ENCODE data around the gene CNIH3.

CNIH3 gene

DNA sequence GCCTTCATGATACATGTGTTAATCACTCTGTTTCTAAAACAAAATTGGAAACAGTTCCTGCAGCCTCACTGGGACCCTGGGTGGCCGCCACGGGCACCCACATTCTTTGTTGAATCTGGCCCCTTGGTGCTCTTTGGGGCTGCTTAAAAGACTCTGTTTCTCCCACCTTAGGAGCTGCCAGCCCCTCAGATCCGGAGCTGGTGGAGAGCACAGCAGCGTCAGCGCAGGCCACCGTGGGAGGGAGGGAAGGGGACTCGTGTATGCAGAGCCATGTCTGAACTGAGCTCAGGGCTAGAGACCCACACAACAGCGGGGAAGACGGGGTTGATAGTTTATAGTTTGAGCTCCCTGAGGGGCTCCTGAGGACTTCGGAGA, 121.2 kb downstream of the CNIH3 start:
- TF ChIP-seq EP300 (IDR thresholded peaks at IDR 0.05; ENCODE audit: borderline replicate concordance) (no peak), ZBTB7A (IDR thresholded peaks at IDR 0.05; ENCODE audit: low read depth) (no peak), NFIC (IDR thresholded peaks at IDR 0.05) (no peak), TAF1 (IDR thresholded peaks at IDR 0.05; ENCODE audit: low read depth) (no peak), TCF12 (IDR thresholded peaks at IDR 0.05; ENCODE audit: low read depth) (no peak)
- TF ChIP-seq, protein P1, sequence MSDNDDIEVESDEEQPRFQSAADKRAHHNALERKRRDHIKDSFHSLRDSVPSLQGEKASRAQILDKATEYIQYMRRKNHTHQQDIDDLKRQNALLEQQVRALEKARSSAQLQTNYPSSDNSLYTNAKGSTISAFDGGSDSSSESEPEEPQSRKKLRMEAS (IDR thresholded peaks at IDR 0.05), result no peak

DNA sequence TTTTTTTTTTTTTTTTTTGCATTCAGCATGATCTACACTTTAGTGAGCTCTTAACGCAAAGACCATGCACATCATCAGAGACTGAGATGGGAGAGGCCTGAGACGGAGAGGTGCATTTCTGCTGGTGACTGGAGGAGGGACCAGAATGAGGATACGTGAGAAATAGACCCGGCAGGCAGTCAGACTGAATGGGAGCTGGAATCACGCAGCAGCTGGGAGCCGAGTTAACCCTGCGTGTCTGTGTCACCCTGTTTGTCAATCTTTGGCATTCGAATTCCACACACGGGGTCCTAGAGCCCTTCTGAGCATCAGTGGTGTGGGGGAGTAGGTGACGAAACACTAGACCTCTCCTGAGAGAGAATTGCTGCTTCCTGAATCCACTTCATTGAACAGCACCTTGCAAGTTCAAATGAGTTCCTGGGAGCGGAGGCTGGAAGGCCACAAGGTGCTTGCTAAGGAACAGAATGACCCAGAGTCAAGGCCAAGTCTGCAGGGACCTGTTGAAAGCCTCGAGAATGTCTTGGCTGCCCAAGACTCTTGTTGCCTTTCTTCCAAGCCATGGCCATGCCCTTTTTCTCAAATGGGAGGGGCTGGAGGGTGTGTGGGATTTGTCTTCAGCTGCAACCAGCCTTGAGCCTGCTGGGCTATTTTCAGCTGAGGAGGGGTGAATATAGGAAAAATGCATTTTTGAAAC, 123.3 kb downstream of the CNIH3 start:
- TF ChIP-seq, protein P2, sequence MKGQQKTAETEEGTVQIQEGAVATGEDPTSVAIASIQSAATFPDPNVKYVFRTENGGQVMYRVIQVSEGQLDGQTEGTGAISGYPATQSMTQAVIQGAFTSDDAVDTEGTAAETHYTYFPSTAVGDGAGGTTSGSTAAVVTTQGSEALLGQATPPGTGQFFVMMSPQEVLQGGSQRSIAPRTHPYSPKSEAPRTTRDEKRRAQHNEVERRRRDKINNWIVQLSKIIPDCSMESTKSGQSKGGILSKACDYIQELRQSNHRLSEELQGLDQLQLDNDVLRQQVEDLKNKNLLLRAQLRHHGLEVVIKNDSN (IDR thresholded peaks at IDR 0.05), result no peak
- TF ChIP-seq TAF1 (IDR thresholded peaks at IDR 0.05; ENCODE audit: low read depth) (no peak), TEAD4 (IDR thresholded peaks at IDR 0.05) (no peak), YY1 (IDR thresholded peaks at IDR 0.05; ENCODE audit: low read depth) (no peak), RAD21 (IDR thresholded peaks at IDR 0.05; ENCODE audit: low read depth) (no peak), CEBPB (IDR thresholded peaks at IDR 0.05) (no peak)

DNA sequence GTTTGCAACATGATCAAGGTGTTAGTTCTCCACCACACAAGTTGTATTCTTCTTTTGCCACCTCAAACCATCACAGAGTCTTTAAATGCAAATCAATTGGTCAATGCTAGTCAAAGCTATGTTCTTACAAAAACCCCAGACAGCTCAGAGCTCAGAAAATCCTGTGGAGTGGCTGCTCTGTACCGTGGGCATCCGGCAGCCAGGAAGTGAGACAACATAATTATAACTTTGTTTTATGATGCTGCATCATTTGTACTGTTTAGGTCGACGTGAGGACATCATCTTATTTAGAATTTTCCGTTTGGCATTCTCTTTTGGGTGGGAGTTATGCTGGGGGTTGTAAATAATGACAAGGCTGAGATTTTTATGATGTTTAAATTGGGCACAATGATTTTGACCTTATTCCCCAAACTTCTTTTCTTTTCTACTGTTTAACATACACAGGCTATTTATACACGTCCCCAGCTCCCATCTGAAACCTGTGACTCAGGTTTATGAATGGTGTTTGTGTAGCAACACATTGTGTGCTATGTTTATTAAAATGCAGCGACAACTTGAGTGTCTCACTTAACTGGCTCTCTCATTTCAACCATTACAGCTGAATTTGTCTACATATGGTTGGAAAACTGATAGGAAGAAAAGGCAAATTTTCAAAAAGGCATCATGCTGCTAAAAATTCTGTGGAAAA, 124.0 kb downstream of the CNIH3 start:
- TF ChIP-seq, protein P2 (IDR thresholded peaks at IDR 0.05), result no peak
- TF ChIP-seq EGR1 (IDR thresholded peaks at IDR 0.05) (no peak), EP300 (IDR thresholded peaks at IDR 0.05; ENCODE audit: borderline replicate concordance) (no peak), YY1 (IDR thresholded peaks at IDR 0.05; ENCODE audit: low read depth) (no peak)

DNA sequence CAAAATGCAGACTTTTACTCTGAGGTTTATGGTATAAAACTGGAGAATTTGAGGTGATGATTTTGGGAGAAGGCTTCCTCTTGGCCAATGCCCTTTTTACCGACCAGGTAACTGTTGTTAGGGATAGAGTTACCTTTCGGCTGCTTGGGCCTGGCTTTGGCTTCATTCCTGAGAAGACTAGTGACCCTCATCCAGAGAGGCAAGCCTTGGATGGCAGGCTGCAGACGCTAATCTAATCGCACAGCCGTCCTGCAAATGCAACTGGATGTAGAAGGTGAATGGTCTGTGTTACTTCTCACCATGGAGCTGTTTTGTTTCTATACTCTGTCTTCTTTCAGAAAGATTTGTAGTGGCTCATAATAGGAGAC, 124.6 kb downstream of the CNIH3 start:
- no peak for TF ChIP-seq CEBPB (IDR thresholded peaks at IDR 0.05)
- TF ChIP-seq CREB1 (IDR thresholded peaks at IDR 0.05; ENCODE audit: low read depth), result no peak
- TF ChIP-seq ZBTB7A (IDR thresholded peaks at IDR 0.05; ENCODE audit: low read depth), result no peak
- TF ChIP-seq TAF1 (IDR thresholded peaks at IDR 0.05; ENCODE audit: low read depth), result no peak
- TF ChIP-seq, protein P3, sequence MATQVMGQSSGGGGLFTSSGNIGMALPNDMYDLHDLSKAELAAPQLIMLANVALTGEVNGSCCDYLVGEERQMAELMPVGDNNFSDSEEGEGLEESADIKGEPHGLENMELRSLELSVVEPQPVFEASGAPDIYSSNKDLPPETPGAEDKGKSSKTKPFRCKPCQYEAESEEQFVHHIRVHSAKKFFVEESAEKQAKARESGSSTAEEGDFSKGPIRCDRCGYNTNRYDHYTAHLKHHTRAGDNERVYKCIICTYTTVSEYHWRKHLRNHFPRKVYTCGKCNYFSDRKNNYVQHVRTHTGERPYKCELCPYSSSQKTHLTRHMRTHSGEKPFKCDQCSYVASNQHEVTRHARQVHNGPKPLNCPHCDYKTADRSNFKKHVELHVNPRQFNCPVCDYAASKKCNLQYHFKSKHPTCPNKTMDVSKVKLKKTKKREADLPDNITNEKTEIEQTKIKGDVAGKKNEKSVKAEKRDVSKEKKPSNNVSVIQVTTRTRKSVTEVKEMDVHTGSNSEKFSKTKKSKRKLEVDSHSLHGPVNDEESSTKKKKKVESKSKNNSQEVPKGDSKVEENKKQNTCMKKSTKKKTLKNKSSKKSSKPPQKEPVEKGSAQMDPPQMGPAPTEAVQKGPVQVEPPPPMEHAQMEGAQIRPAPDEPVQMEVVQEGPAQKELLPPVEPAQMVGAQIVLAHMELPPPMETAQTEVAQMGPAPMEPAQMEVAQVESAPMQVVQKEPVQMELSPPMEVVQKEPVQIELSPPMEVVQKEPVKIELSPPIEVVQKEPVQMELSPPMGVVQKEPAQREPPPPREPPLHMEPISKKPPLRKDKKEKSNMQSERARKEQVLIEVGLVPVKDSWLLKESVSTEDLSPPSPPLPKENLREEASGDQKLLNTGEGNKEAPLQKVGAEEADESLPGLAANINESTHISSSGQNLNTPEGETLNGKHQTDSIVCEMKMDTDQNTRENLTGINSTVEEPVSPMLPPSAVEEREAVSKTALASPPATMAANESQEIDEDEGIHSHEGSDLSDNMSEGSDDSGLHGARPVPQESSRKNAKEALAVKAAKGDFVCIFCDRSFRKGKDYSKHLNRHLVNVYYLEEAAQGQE (IDR thresholded peaks at IDR 0.05; ENCODE audit: low read depth), result no peak
- TF ChIP-seq TEAD4 (IDR thresholded peaks at IDR 0.05), result no peak
- no peak for TF ChIP-seq FOXM1 (IDR thresholded peaks at IDR 0.05; ENCODE audit: borderline replicate concordance, low read depth)
- TF ChIP-seq, protein P2 (IDR thresholded peaks at IDR 0.05), result no peak
- TF ChIP-seq EP300 (IDR thresholded peaks at IDR 0.05; ENCODE audit: borderline replicate concordance), result no peak
- TF ChIP-seq, protein P1 (IDR thresholded peaks at IDR 0.05), result no peak
- TF ChIP-seq EGR1 (IDR thresholded peaks at IDR 0.05), result no peak
- TF ChIP-seq NFIC (IDR thresholded peaks at IDR 0.05), result no peak
- no peak for TF ChIP-seq YY1 (IDR thresholded peaks at IDR 0.05; ENCODE audit: low read depth)

DNA sequence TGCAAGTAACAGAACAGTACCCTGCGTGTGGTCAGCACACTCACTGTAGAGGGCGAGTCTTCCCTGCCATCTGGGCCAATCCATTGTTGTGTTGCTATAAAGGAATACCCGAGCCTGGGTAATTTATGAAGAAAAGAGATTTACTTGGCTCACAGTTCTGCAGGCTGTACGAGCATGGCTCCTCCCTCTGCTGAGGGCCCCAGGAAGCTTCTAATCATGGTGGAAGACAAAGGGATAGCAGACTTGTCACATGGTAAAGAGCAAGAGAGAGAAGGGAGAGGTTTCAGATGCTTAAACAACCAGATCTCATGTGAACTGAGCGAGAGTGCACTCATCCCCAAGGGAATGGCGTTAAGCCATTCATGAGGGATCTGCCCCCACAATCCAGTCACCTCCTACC, 126.2 kb downstream of the CNIH3 start:
- TF ChIP-seq YY1 (IDR thresholded peaks at IDR 0.05; ENCODE audit: low read depth) (no peak), CEBPB (IDR thresholded peaks at IDR 0.05) (no peak), TAF1 (IDR thresholded peaks at IDR 0.05; ENCODE audit: low read depth) (no peak), TCF12 (IDR thresholded peaks at IDR 0.05; ENCODE audit: low read depth) (no peak)
- TF ChIP-seq, protein P3 (IDR thresholded peaks at IDR 0.05; ENCODE audit: low read depth), result no peak
- TF ChIP-seq, protein P2 (IDR thresholded peaks at IDR 0.05), result no peak
